Measurements from ENCODE around the gene PLCL1.

DNA sequence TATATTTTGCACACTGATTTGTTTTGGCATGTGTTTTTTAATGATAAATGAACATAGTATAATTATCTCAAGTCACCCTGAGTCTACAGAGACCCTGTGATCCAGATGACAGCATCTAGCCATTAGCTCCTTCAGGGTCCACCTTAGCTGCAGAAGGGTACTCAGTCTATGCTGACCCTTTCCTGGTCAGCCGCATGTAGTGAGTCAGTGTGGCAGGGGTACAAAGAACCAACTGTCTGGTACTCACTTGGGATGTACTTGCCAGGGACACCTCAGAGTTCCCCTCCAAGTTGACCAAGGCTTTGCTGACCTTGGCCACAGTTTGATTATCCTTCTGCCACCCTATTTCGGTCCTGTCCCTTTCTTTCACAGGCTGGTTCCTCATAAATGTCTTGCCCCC lies 369.5 kb downstream of the PLCL1 start:
- TF ChIP-seq, protein P1, sequence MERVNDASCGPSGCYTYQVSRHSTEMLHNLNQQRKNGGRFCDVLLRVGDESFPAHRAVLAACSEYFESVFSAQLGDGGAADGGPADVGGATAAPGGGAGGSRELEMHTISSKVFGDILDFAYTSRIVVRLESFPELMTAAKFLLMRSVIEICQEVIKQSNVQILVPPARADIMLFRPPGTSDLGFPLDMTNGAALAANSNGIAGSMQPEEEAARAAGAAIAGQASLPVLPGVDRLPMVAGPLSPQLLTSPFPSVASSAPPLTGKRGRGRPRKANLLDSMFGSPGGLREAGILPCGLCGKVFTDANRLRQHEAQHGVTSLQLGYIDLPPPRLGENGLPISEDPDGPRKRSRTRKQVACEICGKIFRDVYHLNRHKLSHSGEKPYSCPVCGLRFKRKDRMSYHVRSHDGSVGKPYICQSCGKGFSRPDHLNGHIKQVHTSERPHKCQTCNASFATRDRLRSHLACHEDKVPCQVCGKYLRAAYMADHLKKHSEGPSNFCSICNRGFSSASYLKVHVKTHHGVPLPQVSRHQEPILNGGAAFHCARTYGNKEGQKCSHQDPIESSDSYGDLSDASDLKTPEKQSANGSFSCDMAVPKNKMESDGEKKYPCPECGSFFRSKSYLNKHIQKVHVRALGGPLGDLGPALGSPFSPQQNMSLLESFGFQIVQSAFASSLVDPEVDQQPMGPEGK (CRISPR knock-in tag; IDR thresholded peaks at IDR 0.05; ENCODE audit: borderline replicate concordance) = no peak
- TF ChIP-seq, protein P2, sequence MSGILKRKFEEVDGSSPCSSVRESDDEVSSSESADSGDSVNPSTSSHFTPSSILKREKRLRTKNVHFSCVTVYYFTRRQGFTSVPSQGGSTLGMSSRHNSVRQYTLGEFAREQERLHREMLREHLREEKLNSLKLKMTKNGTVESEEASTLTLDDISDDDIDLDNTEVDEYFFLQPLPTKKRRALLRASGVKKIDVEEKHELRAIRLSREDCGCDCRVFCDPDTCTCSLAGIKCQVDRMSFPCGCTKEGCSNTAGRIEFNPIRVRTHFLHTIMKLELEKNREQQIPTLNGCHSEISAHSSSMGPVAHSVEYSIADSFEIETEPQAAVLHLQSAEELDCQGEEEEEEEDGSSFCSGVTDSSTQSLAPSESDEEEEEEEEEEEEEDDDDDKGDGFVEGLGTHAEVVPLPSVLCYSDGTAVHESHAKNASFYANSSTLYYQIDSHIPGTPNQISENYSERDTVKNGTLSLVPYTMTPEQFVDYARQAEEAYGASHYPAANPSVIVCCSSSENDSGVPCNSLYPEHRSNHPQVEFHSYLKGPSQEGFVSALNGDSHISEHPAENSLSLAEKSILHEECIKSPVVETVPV (CRISPR knock-in tag; IDR thresholded peaks at IDR 0.05) = no peak
- TF ChIP-seq, protein P3, sequence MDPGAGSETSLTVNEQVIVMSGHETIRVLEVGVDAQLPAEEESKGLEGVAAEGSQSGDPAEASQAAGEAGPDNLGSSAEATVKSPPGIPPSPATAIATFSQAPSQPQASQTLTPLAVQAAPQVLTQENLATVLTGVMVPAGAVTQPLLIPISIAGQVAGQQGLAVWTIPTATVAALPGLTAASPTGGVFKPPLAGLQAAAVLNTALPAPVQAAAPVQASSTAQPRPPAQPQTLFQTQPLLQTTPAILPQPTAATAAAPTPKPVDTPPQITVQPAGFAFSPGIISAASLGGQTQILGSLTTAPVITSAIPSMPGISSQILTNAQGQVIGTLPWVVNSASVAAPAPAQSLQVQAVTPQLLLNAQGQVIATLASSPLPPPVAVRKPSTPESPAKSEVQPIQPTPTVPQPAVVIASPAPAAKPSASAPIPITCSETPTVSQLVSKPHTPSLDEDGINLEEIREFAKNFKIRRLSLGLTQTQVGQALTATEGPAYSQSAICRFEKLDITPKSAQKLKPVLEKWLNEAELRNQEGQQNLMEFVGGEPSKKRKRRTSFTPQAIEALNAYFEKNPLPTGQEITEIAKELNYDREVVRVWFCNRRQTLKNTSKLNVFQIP (CRISPR knock-in tag; IDR thresholded peaks at IDR 0.05; ENCODE audit: borderline replicate concordance, low read depth) = no peak
- TF ChIP-seq GLIS3 (CRISPR knock-in tag; IDR thresholded peaks at IDR 0.05) = no peak
- TF ChIP-seq CSDC2 (CRISPR knock-in tag; IDR thresholded peaks at IDR 0.05) = no peak
- TF ChIP-seq ARNTL (CRISPR knock-in tag; IDR thresholded peaks at IDR 0.05; ENCODE audit: borderline replicate concordance, low read depth) = no peak
- TF ChIP-seq ZC3H10 (CRISPR knock-in tag; IDR thresholded peaks at IDR 0.05) = no peak
- TF ChIP-seq, protein P4, sequence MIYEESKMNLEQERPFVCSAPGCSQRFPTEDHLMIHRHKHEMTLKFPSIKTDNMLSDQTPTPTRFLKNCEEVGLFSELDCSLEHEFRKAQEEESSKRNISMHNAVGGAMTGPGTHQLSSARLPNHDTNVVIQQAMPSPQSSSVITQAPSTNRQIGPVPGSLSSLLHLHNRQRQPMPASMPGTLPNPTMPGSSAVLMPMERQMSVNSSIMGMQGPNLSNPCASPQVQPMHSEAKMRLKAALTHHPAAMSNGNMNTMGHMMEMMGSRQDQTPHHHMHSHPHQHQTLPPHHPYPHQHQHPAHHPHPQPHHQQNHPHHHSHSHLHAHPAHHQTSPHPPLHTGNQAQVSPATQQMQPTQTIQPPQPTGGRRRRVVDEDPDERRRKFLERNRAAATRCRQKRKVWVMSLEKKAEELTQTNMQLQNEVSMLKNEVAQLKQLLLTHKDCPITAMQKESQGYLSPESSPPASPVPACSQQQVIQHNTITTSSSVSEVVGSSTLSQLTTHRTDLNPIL (CRISPR knock-in tag; IDR thresholded peaks at IDR 0.05; ENCODE audit: low read depth) = no peak
- no peak for TF ChIP-seq BACH2 (CRISPR knock-in tag; IDR thresholded peaks at IDR 0.05; ENCODE audit: borderline replicate concordance)
- TF ChIP-seq PPARA (CRISPR knock-in tag; IDR thresholded peaks at IDR 0.05; ENCODE audit: borderline replicate concordance) = no peak
- TF ChIP-seq ZFP30 (CRISPR knock-in tag; IDR thresholded peaks at IDR 0.05) = no peak
- TF ChIP-seq ZFP3 (CRISPR knock-in tag; IDR thresholded peaks at IDR 0.05) = no peak
- TF ChIP-seq ZNF8 (CRISPR knock-in tag; IDR thresholded peaks at IDR 0.05) = no peak
- TF ChIP-seq TCF4 (CRISPR knock-in tag; IDR thresholded peaks at IDR 0.05; ENCODE audit: borderline replicate concordance) = no peak

All from SK-N-SH treated with all-trans-retinoic acid at 6 μM for 48 hours (cell line).